PFSK-1 (cell line): ENCODE results near the gene ESPN.

Source experiments
- POLR2AphosphoS5 ChIP-seq: IDR thresholded peaks from 2 replicates; pipeline ENCODE4 v1.6.1; 2012; ENCODE audit warnings: low read depth, mild to moderate bottlenecking, control low read depth, low read length, moderate library complexity
- SIN3A ChIP-seq: IDR thresholded peaks from 2 replicates; pipeline ENCODE4 v1.6.1; 2012; ENCODE audit warnings: mild to moderate bottlenecking, low read length, moderate library complexity, borderline replicate concordance; ENCODE audit not compliant: insufficient read depth
- TAF1 ChIP-seq: IDR thresholded peaks from 2 replicates; pipeline ENCODE4 v1.6.1; 2012; ENCODE audit warnings: low read length, control low read depth, borderline replicate concordance; ENCODE audit not compliant: insufficient read depth
- TF ChIP-seq, protein P1 (sequence below), 2 experiments: IDR thresholded peaks; 2 replicates each; pipeline versions ENCODE4 v1.6.1 to v1.8.0; 2011 to 2012; ENCODE audit warnings: low read depth in 2 of 2, low read length in 2 of 2, control low read depth in 1 of 2, inconsistent platforms in 1 of 2, mild to moderate bottlenecking in 1 of 2, moderate library complexity in 1 of 2; ENCODE audit not compliant: insufficient read depth in 1 of 2

GRCh38 chr1:6465461-6466005 is 41.0 kb downstream of the ESPN start:
- no peak for TF ChIP-seq TAF1
- TF ChIP-seq, protein P1, sequence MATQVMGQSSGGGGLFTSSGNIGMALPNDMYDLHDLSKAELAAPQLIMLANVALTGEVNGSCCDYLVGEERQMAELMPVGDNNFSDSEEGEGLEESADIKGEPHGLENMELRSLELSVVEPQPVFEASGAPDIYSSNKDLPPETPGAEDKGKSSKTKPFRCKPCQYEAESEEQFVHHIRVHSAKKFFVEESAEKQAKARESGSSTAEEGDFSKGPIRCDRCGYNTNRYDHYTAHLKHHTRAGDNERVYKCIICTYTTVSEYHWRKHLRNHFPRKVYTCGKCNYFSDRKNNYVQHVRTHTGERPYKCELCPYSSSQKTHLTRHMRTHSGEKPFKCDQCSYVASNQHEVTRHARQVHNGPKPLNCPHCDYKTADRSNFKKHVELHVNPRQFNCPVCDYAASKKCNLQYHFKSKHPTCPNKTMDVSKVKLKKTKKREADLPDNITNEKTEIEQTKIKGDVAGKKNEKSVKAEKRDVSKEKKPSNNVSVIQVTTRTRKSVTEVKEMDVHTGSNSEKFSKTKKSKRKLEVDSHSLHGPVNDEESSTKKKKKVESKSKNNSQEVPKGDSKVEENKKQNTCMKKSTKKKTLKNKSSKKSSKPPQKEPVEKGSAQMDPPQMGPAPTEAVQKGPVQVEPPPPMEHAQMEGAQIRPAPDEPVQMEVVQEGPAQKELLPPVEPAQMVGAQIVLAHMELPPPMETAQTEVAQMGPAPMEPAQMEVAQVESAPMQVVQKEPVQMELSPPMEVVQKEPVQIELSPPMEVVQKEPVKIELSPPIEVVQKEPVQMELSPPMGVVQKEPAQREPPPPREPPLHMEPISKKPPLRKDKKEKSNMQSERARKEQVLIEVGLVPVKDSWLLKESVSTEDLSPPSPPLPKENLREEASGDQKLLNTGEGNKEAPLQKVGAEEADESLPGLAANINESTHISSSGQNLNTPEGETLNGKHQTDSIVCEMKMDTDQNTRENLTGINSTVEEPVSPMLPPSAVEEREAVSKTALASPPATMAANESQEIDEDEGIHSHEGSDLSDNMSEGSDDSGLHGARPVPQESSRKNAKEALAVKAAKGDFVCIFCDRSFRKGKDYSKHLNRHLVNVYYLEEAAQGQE (IDR thresholded peaks at IDR 0.05; ENCODE audit: insufficient read depth in 1 of 2, low read depth in 2 of 2, low read length in 2 of 2): no peak
- no peak for TF ChIP-seq POLR2AphosphoS5
- TF ChIP-seq SIN3A: no peak
